Epithelial cell of proximal tubule (primary cell): ENCODE measurements around the gene DUOXA2. TPM values are rescaled to one million over a fixed set of nuclear protein-coding genes. Genes with fewer than 3 reads are reported as not detected.

Experiments
- DNase-seq: peaks from one replicate; pipeline ENCODE4 v3.0.0-alpha.2; 2011; ENCODE audit warnings: low read depth
- H3K4me3 ChIP-seq: 2 replicates; pipeline ENCODE4 v1.5.1; 2011; ENCODE audit warnings: low read depth, mild to moderate bottlenecking, low read length
- CTCF ChIP-seq: conservative IDR thresholded peaks from 2 replicates; pipeline ENCODE4 v1.5.1; 2012; ENCODE audit warnings: low read depth, mild to moderate bottlenecking, low read length
- total RNA-seq: library from RNA; depleted of rRNA; stranded (reverse); fragments of >200 nt; gene quantifications from 2 replicates; pipeline ENCODE4 v1.2.3, GENCODE V29; 2015

The DUOXA2 gene
- total RNA-seq, 1 donor from 2014 or later: not detected

- no peak for TF ChIP-seq CTCF
- DNase-seq: no peak
- H3K4me3 ChIP-seq: no peak overlapping the region
These were observed 51.4 kb downstream of the DUOXA2 start for GRCh38 chr15:45165536-45165935.

GRCh38 chr15:45166834-45167630 lies 52.9 kb downstream of the DUOXA2 start:
- H3K4me3 ChIP-seq: peak overlapping the region; percentile 73
- no peak for DNase-seq
- peak; percentile 62 for TF ChIP-seq CTCF

GRCh38 chr15:45167631-45168205 lies 53.6 kb downstream of the DUOXA2 start:
- DNase-seq: no peak
- H3K4me3 ChIP-seq: peak overlapping the region; percentile 73
- TF ChIP-seq CTCF: no peak

Other genes starting within 250 kb of the DUOXA2 start
- not detected in 2 replicates for gene TERB2, start 157.6 kb upstream of the DUOXA2 start, total RNA-seq
- gene SORD, start 91.1 kb upstream of the DUOXA2 start, total RNA-seq: 32.7 and 36.2 TPM in 2 replicates
- gene DUOX2, start 154 bp upstream of the DUOXA2 start, total RNA-seq: not detected in 2 replicates
- gene DUOXA1, start 15.6 kb downstream of the DUOXA2 start, total RNA-seq: 0.46 TPM in 1 of 2 replicates, not detected in the other
- gene DUOX1, start 15.7 kb downstream of the DUOXA2 start, total RNA-seq: 0.12 and 0.22 TPM in 2 replicates
- gene SHF, start 73.6 kb downstream of the DUOXA2 start, total RNA-seq: 0.80 and 1.1 TPM in 2 replicates
- gene SLC28A2, start 137.9 kb downstream of the DUOXA2 start, total RNA-seq: not detected in 2 replicates